HG03378 (cell line): ENCODE data around the gene PACRG.
"Not testable (repeated sequence)": the region's sequence is repeated elsewhere in the genome, so short reads cannot be mapped to it uniquely, and the experiment has no call there.

ENCODE experiments used
- ATAC-seq: cut with Tn5 transposase; IDR thresholded peaks from one replicate; pipeline ENCODE4 v1.9.1; 2021; ENCODE audit warnings: mild to moderate bottlenecking, moderate library complexity; ENCODE audit not compliant: unreplicated experiment

PACRG gene

DNA sequence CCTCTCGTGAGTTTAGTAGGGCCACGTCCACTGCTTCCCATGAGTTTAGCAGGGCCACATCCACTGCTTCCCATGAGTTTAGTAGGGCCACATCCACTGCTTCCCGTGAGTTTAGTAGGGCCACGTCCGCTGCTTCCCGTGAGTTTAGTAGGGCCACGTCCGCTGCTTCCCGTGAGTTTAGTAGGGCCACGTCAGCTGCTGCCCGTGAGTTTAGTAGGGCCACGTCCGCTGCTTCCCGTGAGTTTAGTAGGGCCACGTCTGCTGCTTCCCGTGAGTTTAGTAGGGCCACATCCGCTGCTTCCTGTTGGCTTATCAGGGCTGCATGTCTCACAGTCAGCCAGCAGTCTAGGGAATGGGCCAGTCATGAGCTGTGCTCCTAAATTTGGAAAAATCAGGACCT is 573.1 kb downstream of the PACRG start:
- no peak for ATAC-seq

DNA sequence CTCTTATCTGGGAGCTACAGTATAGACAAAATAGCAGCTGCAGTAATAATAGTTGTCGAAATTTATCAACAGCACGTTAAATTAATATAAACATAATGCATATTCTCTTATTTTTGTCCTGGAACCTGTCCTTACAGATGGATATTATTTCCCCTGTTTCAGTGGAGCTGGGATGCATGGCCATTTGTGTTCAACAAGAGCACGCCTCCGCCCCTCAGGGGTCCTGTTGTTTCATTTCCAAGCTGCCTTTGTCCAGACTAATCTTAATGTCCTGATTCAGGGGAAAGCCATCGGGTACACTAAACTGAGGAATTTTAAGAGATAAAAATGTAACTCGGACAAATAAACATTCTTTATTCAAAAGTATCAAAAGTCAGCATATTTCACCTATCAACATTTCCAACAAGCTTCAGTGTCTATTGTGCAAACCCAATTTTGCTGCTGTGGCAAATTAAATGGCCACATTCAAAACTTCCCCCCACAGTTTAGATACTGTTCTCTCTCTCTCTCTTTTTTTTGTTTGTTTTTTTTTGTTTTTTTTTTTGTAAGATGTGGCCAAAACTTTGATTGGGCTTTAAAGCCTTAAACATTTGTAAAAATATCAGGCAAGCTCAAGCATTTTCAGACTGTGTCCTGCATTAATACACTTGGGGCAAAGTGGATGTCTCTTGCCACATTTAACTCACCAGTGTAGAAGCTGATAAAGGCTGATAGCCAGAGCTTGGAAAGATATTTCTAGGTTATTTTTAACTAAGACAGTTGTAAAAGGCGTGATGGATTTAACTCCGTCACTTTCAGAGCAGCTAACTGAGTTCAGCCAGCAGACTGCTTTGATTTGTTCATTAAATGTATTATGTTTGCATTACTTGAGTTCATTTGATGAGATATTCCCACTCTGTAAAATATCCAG is 574.2 kb downstream of the PACRG start:
- no peak for ATAC-seq

GRCh38 chr6:163302747-163303146 is 575.0 kb downstream of the PACRG start:
- ATAC-seq, result no peak

DNA sequence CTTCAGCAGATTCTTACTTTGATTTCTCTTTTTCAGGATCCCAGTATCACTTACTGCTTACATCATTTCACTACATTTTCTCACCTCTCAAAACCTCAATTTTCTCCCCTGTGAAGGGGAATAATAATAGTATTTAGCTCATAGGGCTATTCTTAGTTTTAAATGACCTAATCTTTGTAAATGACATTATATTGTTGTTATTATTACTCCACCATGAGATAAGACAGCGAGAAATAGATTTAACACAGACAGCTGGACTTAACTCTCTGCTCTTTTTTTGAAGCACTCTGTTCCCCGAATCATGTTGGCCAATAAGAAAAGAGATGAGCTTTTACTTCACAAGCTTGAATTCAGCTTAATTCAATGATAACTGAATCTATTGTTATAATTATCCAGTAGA is 578.2 kb downstream of the PACRG start:
- ATAC-seq, result no peak

DNA sequence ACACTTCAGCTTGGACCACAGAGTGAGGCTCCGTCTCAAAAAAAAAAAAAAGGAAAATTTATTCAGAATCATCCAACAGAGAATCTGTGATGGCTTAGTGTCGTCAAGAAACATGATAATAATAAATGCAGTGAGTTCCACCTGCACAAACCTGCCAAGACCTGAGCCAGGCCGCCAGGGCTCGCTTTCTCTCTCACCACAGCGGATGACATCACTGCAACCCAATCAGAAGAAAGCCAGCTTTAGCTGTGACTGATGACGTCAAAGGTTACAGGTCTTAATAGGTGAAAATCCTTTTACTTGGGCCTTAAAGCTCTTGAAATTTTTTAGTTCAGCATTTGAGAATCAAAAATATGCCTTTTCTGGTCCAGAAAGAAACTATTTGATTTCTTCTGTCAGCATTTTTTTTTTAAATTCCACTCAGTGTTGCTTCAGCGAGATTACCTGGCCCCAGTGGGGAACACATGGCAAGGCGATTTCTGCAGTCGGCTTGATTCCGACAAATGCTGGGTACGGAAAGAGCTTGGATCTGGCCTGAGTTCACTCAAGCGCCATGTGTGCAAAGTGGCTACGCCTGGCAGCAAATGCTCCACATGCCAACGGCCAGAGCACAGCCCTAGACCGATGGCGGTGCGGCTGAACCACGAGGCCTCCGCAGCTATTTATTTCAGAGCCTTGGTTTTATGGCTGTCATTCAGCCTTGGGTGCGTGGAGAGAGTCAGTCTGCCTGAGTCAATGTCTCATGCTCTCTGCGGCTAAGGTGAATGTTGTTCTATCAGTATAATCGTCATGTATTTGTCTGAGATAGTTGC is 581.1 kb downstream of the PACRG start:
- no peak for ATAC-seq

GRCh38 chr6:163309491-163310026 is 581.8 kb downstream of the PACRG start:
- no peak for ATAC-seq

DNA sequence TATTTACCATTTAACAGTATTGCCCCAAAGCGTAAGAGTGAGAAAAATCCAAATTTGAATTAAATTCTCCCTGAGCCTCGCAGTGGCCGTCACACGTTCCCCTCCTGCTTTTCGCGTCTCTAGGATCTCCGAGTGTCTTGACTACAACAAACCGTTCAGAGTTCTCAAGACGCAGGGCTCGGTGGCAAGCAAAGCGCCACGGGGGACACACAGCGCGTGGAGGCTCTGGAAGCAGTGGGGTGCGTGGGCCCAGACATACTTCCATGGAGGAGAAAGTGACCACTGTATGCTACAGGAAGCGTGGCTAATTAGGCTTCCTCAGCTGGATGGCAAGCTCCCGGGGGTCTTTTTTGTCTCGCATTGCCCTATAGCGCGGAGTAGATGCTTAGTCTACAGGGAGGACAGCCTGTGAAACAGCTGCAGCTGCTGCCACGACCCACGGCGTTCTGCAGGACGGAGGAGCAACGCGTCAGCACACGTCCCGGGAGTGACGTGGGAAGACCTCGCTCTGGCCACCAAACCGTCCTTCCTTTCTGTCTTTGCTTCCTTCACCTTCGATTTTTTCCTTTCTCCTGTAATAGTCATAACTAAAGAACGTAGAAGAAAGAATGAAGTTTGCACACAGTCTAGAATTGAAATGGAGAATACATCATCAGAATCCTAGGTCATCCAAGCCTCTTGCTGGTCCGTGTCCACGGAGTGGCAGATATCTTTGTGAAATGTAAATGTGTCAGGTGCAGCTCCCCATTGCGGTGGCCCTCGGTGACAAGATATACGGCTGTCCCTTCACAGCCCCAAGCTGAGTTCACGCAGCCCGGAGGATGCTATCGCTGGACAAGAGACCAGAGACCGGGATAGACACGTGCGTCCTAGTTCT is 582.6 kb downstream of the PACRG start:
- no peak for ATAC-seq

DNA sequence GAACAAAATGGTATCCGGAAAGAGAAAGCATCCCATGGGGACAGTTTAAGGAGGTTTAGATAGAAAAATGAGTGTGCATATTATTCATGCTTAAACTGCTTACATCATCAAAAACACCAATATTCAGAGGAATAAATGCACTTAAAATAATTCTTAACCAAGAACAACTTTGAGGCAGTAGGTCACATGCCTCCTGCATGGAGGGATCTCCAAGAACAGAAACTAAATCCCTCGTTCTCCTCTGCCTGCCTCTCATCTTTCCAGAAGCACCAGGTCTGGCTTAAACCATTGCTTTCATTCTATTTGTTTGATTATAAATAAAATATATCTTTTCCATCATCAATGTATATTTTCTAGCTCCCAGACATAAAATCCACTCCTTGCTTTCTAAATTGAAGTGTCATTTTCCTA is 583.2 kb downstream of the PACRG start:
- ATAC-seq, result no peak

DNA sequence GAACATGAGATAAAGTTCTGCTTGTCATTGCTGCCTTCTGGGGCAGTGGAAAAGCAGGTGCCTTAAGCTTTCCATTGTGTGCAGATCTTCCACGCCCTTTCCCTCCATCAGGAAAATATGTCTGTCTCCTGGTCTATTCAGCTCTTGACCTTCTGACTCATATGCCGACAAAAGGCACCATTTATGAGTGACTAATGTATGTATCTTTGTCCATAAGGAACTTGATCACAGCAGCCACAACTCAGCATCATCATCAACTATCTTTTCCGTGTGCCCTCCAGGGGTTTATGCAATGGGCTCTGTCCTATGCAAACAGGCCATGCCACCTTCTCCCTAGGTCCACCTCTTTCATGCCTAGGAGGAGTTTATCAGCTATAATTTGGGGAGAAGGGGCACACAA is 584.1 kb downstream of the PACRG start:
- ATAC-seq, result no peak

DNA sequence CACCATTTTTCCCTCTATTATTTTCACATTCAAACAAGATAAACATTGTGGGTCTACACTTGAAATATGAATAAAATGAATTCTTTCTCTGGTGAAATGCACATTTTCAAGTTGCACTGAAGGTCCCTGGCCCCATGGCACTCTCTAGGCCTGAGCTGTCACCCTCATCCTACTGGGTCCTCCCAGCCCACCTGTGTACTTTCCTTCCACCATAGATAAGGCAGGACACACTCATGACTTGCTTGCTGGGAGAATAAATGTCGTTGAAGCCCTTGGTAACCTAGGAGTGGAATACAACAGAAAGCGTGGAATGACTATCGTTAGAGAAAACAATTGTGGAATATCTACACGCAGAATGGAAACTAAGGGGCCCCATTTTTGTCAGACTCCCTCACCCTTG is 585.8 kb downstream of the PACRG start:
- ATAC-seq, result no peak

- no peak for ATAC-seq
Observed at GRCh38 chr6:163313981-163314380, 586.2 kb downstream of the PACRG start.

- ATAC-seq, result no peak
Observed at GRCh38 chr6:163314791-163315470, 587.2 kb downstream of the PACRG start.

GRCh38 chr6:163316866-163317495 is 589.2 kb downstream of the PACRG start:
- ATAC-seq, result not testable (repeated sequence)

GRCh38 chr6:163318071-163318786 is 590.5 kb downstream of the PACRG start:
- ATAC-seq, result no peak

- ATAC-seq, result no peak
Observed at GRCh38 chr6:163319609-163320366, 592.0 kb downstream of the PACRG start.

GRCh38 chr6:163320402-163320801 is 592.6 kb downstream of the PACRG start:
- no peak for ATAC-seq

- ATAC-seq, result no peak
Observed at GRCh38 chr6:163320804-163321203, 593.0 kb downstream of the PACRG start.

- ATAC-seq, result no peak
Observed at GRCh38 chr6:163321717-163322116, 593.9 kb downstream of the PACRG start.
